Measurements from ENCODE around the gene DNAJC1.

The DNAJC1 gene

GRCh38 chr10:21760332-21760731 is 243.2 kb downstream of the DNAJC1 start:
- no peak overlapping the region for H3K27ac ChIP-seq (ENCODE audit: insufficient read depth in 1 of 2, low read depth in 1 of 2, low read length in 2 of 2, poor library complexity in 1 of 2, severe bottlenecking in 2 of 2)
- WGBS (ENCODE audit: insufficient coverage), result no CpG with 5 or more reads among the region's 2 CpGs
- H3K36me3 ChIP-seq (ENCODE audit: control insufficient read depth in 4 of 4, insufficient read depth in 4 of 4, low read length in 3 of 4), result peaks cover 2 to 36% (median 17%) of the 10 kb centered on the region in 4 experiments
- no peak overlapping the region for H3K4me3 ChIP-seq (ENCODE audit: control insufficient read depth in 1 of 7, extremely low read depth in 1 of 7, insufficient read depth in 4 of 7, low read depth in 2 of 7, low read length in 6 of 7)
- H3K9me3 ChIP-seq (ENCODE audit: control extremely low read depth in 1 of 5, control insufficient read depth in 4 of 5, insufficient read depth in 2 of 5, low read depth in 1 of 5, low read length in 4 of 5), result no peaks in the 10 kb centered on the region
- ChIA-PET POLR2A (no interaction called here), CTCF (interaction anchor here (1.6 kb wide), 1 partner anchor 171 kb away, joined by 3 read pairs; no protein-coding TSS in a partner anchor)
- no peak for DNase-seq
- H3K4me1 ChIP-seq (ENCODE audit: control extremely low read depth in 1 of 4, control insufficient read depth in 4 of 4, insufficient read depth in 4 of 4, low read length in 3 of 4), result no peaks in the 10 kb centered on the region
- no peaks in the 10 kb centered on the region for H3K27me3 ChIP-seq (replicated peaks in 2 of 5; ENCODE audit: control insufficient read depth in 4 of 5, insufficient read depth in 5 of 5, low read length in 4 of 5)

- H3K36me3 ChIP-seq (ENCODE audit: control insufficient read depth in 4 of 4, insufficient read depth in 4 of 4, low read length in 3 of 4), result peaks cover 4 to 43% (median 17%) of the 10 kb centered on the region in 4 experiments
- POLR2A ChIA-PET, result no interaction called here
These were observed 244.3 kb downstream of the DNAJC1 start for GRCh38 chr10:21759232-21759631.

GRCh38 chr10:21758696-21759095 is 244.8 kb downstream of the DNAJC1 start:
- H3K4me1 ChIP-seq (ENCODE audit: control extremely low read depth in 1 of 4, control insufficient read depth in 4 of 4, insufficient read depth in 4 of 4, low read length in 3 of 4), result peaks cover 0 to 2% (median 0%) of the 10 kb centered on the region in 4 experiments
- H3K9me3 ChIP-seq (ENCODE audit: control extremely low read depth in 1 of 5, control insufficient read depth in 4 of 5, insufficient read depth in 2 of 5, low read depth in 1 of 5, low read length in 4 of 5), result no peaks in the 10 kb centered on the region
- H3K36me3 ChIP-seq (ENCODE audit: control insufficient read depth in 4 of 4, insufficient read depth in 4 of 4, low read length in 3 of 4), result peaks cover 4 to 45% (median 17%) of the 10 kb centered on the region in 4 experiments
- DNase-seq, result no peak
- H3K27me3 ChIP-seq (replicated peaks in 2 of 5; ENCODE audit: control insufficient read depth in 4 of 5, insufficient read depth in 5 of 5, low read length in 4 of 5), result no peaks in the 10 kb centered on the region
- H3K4me3 ChIP-seq (ENCODE audit: control insufficient read depth in 1 of 7, extremely low read depth in 1 of 7, insufficient read depth in 4 of 7, low read depth in 2 of 7, low read length in 6 of 7), result no peak overlapping the region
- ChIA-PET CTCF (no interaction called here), POLR2A (no interaction called here)
- no peak overlapping the region for H3K27ac ChIP-seq (ENCODE audit: insufficient read depth in 1 of 2, low read depth in 1 of 2, low read length in 2 of 2, poor library complexity in 1 of 2, severe bottlenecking in 2 of 2)
- no CpG with 5 or more reads among the region's 7 CpGs for WGBS (ENCODE audit: insufficient coverage)

More at GRCh38 chr10:21759232-21759631, 244.3 kb downstream of the DNAJC1 start:
- no peaks in the 10 kb centered on the region for H3K9me3 ChIP-seq (ENCODE audit: control extremely low read depth in 1 of 5, control insufficient read depth in 4 of 5, insufficient read depth in 2 of 5, low read depth in 1 of 5, low read length in 4 of 5)
- no peak overlapping the region for H3K27ac ChIP-seq (ENCODE audit: insufficient read depth in 1 of 2, low read depth in 1 of 2, low read length in 2 of 2, poor library complexity in 1 of 2, severe bottlenecking in 2 of 2)
- no peaks in the 10 kb centered on the region for H3K27me3 ChIP-seq (replicated peaks in 2 of 5; ENCODE audit: control insufficient read depth in 4 of 5, insufficient read depth in 5 of 5, low read length in 4 of 5)
- peaks cover 0 to 2% (median 0%) of the 10 kb centered on the region in 4 experiments for H3K4me1 ChIP-seq (ENCODE audit: control extremely low read depth in 1 of 4, control insufficient read depth in 4 of 4, insufficient read depth in 4 of 4, low read length in 3 of 4)
- WGBS (ENCODE audit: insufficient coverage), result 98% methylated on average over 20 of the region's 21 CpGs
- DNase-seq, result no peak
- CTCF ChIA-PET, result no interaction called here
- H3K4me3 ChIP-seq (ENCODE audit: control insufficient read depth in 1 of 7, extremely low read depth in 1 of 7, insufficient read depth in 4 of 7, low read depth in 2 of 7, low read length in 6 of 7), result no peak overlapping the region

- Histone ChIP-seq H3K9me3 (ENCODE audit: control extremely low read depth in 1 of 5, control insufficient read depth in 4 of 5, insufficient read depth in 2 of 5, low read depth in 1 of 5, low read length in 4 of 5) (no peaks in the 10 kb centered on the region), H3K36me3 (ENCODE audit: control insufficient read depth in 4 of 4, insufficient read depth in 4 of 4, low read length in 3 of 4) (peaks cover 4 to 45% (median 18%) of the 10 kb centered on the region in 4 experiments), H3K27me3 (replicated peaks in 2 of 5; ENCODE audit: control insufficient read depth in 4 of 5, insufficient read depth in 5 of 5, low read length in 4 of 5) (no peaks in the 10 kb centered on the region), H3K4me1 (ENCODE audit: control extremely low read depth in 1 of 4, control insufficient read depth in 4 of 4, insufficient read depth in 4 of 4, low read length in 3 of 4) (peaks cover 0 to 2% (median 0%) of the 10 kb centered on the region in 4 experiments), H3K4me3 (ENCODE audit: control insufficient read depth in 1 of 7, extremely low read depth in 1 of 7, insufficient read depth in 4 of 7, low read depth in 2 of 7, low read length in 6 of 7) (no peak overlapping the region), H3K27ac (ENCODE audit: insufficient read depth in 1 of 2, low read depth in 1 of 2, low read length in 2 of 2, poor library complexity in 1 of 2, severe bottlenecking in 2 of 2) (no peak overlapping the region)
- no peak for DNase-seq
- CTCF ChIA-PET, result interaction anchor here (1.4 kb wide), 2 partner anchors 8 to 26 kb away, joined by 4 read pairs; no protein-coding TSS in a partner anchor
- 96% methylated on average over 11 of the region's 14 CpGs for WGBS (ENCODE audit: insufficient coverage)
- POLR2A ChIA-PET, result no interaction called here
These were observed 245.3 kb downstream of the DNAJC1 start for GRCh38 chr10:21758239-21758638.

- H3K27ac ChIP-seq (ENCODE audit: insufficient read depth in 1 of 2, low read depth in 1 of 2, low read length in 2 of 2, poor library complexity in 1 of 2, severe bottlenecking in 2 of 2), result no peak overlapping the region
- 97% methylated on average over 6 of the region's 8 CpGs for WGBS (ENCODE audit: insufficient coverage)
- no peaks in the 10 kb centered on the region for H3K27me3 ChIP-seq (replicated peaks in 2 of 5; ENCODE audit: control insufficient read depth in 4 of 5, insufficient read depth in 5 of 5, low read length in 4 of 5)
- POLR2A ChIA-PET, result no interaction called here
- no peak for DNase-seq
- peaks cover 0 to 2% (median 0%) of the 10 kb centered on the region in 4 experiments for H3K4me1 ChIP-seq (ENCODE audit: control extremely low read depth in 1 of 4, control insufficient read depth in 4 of 4, insufficient read depth in 4 of 4, low read length in 3 of 4)
- H3K4me3 ChIP-seq (ENCODE audit: control insufficient read depth in 1 of 7, extremely low read depth in 1 of 7, insufficient read depth in 4 of 7, low read depth in 2 of 7, low read length in 6 of 7), result no peak overlapping the region
- H3K9me3 ChIP-seq (ENCODE audit: control extremely low read depth in 1 of 5, control insufficient read depth in 4 of 5, insufficient read depth in 2 of 5, low read depth in 1 of 5, low read length in 4 of 5), result no peaks in the 10 kb centered on the region
- CTCF ChIA-PET, result interaction anchor here (1.4 kb wide), 2 partner anchors 9 to 25 kb away, joined by 4 read pairs; no protein-coding TSS in a partner anchor
- peaks cover 4 to 45% (median 21%) of the 10 kb centered on the region in 4 experiments for H3K36me3 ChIP-seq (ENCODE audit: control insufficient read depth in 4 of 4, insufficient read depth in 4 of 4, low read length in 3 of 4)
These were observed 246.2 kb downstream of the DNAJC1 start for GRCh38 chr10:21757185-21757901.

- Histone ChIP-seq H3K4me3 (ENCODE audit: control insufficient read depth in 1 of 7, extremely low read depth in 1 of 7, insufficient read depth in 4 of 7, low read depth in 2 of 7, low read length in 6 of 7) (no peak overlapping the region), H3K27ac (ENCODE audit: insufficient read depth in 1 of 2, low read depth in 1 of 2, low read length in 2 of 2, poor library complexity in 1 of 2, severe bottlenecking in 2 of 2) (no peak overlapping the region), H3K27me3 (replicated peaks in 2 of 5; ENCODE audit: control insufficient read depth in 4 of 5, insufficient read depth in 5 of 5, low read length in 4 of 5) (no peaks in the 10 kb centered on the region), H3K4me1 (ENCODE audit: control extremely low read depth in 1 of 4, control insufficient read depth in 4 of 4, insufficient read depth in 4 of 4, low read length in 3 of 4) (peaks cover 0 to 2% (median 0%) of the 10 kb centered on the region in 4 experiments), H3K9me3 (ENCODE audit: control extremely low read depth in 1 of 5, control insufficient read depth in 4 of 5, insufficient read depth in 2 of 5, low read depth in 1 of 5, low read length in 4 of 5) (no peaks in the 10 kb centered on the region), H3K36me3 (ENCODE audit: control insufficient read depth in 4 of 4, insufficient read depth in 4 of 4, low read length in 3 of 4) (peaks cover 4 to 45% (median 21%) of the 10 kb centered on the region in 4 experiments)
- ChIA-PET CTCF (interaction anchor here (1.4 kb wide), 2 partner anchors 9 to 25 kb away, joined by 4 read pairs; no protein-coding TSS in a partner anchor), POLR2A (no interaction called here)
- DNase-seq, result no peak
- 96% methylated on average over 6 of the region's 12 CpGs for WGBS (ENCODE audit: insufficient coverage)
These were observed 246.8 kb downstream of the DNAJC1 start for GRCh38 chr10:21756707-21757106.

- Histone ChIP-seq H3K4me1 (ENCODE audit: control extremely low read depth in 1 of 4, control insufficient read depth in 4 of 4, insufficient read depth in 4 of 4, low read length in 3 of 4) (peaks cover 0 to 2% (median 0%) of the 10 kb centered on the region in 4 experiments), H3K27me3 (replicated peaks in 2 of 5; ENCODE audit: control insufficient read depth in 4 of 5, insufficient read depth in 5 of 5, low read length in 4 of 5) (no peaks in the 10 kb centered on the region), H3K9me3 (ENCODE audit: control extremely low read depth in 1 of 5, control insufficient read depth in 4 of 5, insufficient read depth in 2 of 5, low read depth in 1 of 5, low read length in 4 of 5) (no peaks in the 10 kb centered on the region), H3K27ac (ENCODE audit: insufficient read depth in 1 of 2, low read depth in 1 of 2, low read length in 2 of 2, poor library complexity in 1 of 2, severe bottlenecking in 2 of 2) (no peak overlapping the region), H3K4me3 (ENCODE audit: control insufficient read depth in 1 of 7, extremely low read depth in 1 of 7, insufficient read depth in 4 of 7, low read depth in 2 of 7, low read length in 6 of 7) (no peak overlapping the region), H3K36me3 (ENCODE audit: control insufficient read depth in 4 of 4, insufficient read depth in 4 of 4, low read length in 3 of 4) (peaks cover 4 to 42% (median 20%) of the 10 kb centered on the region in 4 experiments)
- 96% methylated on average over 8 of the region's 10 CpGs for WGBS (ENCODE audit: insufficient coverage)
- no peak for DNase-seq
- ChIA-PET CTCF (no interaction called here), POLR2A (no interaction called here)
These were observed 249.0 kb downstream of the DNAJC1 start for GRCh38 chr10:21754410-21755011.
